Neural progenitor cell (in vitro differentiated cells): ENCODE measurements around the gene TAS2R60.

ENCODE experiments used
- EZH2 ChIP-seq: fragments of 200-600 bp; sonication (generic); IDR thresholded peaks from 2 replicates; pipeline ENCODE4 v1.6.1; 2017; ENCODE audit warnings: antibody characterized with exemption, mild to moderate bottlenecking, moderate library complexity
- EZH2phosphoT487 ChIP-seq: fragments of 200-600 bp; sonication (generic); IDR thresholded peaks from 2 replicates; pipeline ENCODE4 v1.6.1; 2017; ENCODE audit warnings: antibody characterized with exemption

DNA sequence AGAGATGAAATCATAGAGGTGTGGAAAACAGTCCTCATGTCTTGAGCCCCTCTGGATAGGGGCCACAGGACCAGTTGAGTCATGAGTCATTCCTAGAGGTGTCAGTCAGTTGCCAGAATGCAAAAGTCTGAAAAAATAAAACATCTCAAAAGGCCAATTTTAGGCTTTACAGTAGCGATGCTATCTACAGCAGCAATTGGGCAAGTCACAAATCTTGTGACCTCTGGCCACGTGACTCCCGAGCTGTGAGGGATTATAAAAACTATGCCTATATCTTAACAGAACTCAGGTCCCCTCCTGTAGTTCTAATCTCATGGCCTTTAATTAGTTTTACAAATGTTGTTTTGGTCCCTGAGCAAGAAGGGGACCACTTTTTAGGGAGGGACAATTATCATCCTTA, 18.8 kb downstream of the TAS2R60 start:
- TF ChIP-seq EZH2phosphoT487, result no peak
- no peak for TF ChIP-seq EZH2
